ENCODE data around the gene CTNNBIP1.

CTNNBIP1 gene

GRCh38 chr1:9916452-9916851 lies 6.4 kb upstream of the CTNNBIP1 start:
- Histone ChIP-seq H3K36me3 (replicated peaks) (no peaks in the 10 kb centered on the region), H3K27ac (no peak overlapping the region), H3K4me3 (ENCODE audit: low read depth, low read length) (no peak overlapping the region), H3K27me3 (replicated peaks) (no peaks in the 10 kb centered on the region)
- no peak for TF ChIP-seq CTCF (IDR thresholded peaks at IDR 0.05; ENCODE audit: low read depth, low read length, missing control alignments)
- no peak for DNase-seq
- in situ Hi-C loops (cut with HindIII; ENCODE audit: low pct_ligation_motif_present, low sequenced_read_pairs) = no loop called here

GRCh38 chr1:9914610-9914937 lies 4.5 kb upstream of the CTNNBIP1 start:
- Histone ChIP-seq H3K36me3 (replicated peaks) (no peaks in the 10 kb centered on the region), H3K27ac (no peak overlapping the region), H3K4me3 (ENCODE audit: low read depth, low read length) (no peak overlapping the region), H3K27me3 (replicated peaks) (no peaks in the 10 kb centered on the region)
- in situ Hi-C loops (cut with HindIII; ENCODE audit: low pct_ligation_motif_present, low sequenced_read_pairs) = no loop called here
- DNase-seq = no peak
- TF ChIP-seq CTCF (IDR thresholded peaks at IDR 0.05; ENCODE audit: low read depth, low read length, missing control alignments) = peak; percentile 12

GRCh38 chr1:9912264-9912936 lies 2.3 kb upstream of the CTNNBIP1 start:
- H3K4me3 ChIP-seq (ENCODE audit: low read depth, low read length) = no peak overlapping the region
- no peaks in the 10 kb centered on the region for H3K27me3 ChIP-seq (replicated peaks)
- in situ Hi-C loops (cut with HindIII; ENCODE audit: low pct_ligation_motif_present, low sequenced_read_pairs) = no loop called here
- no peak for DNase-seq
- no peak for TF ChIP-seq CTCF (IDR thresholded peaks at IDR 0.05; ENCODE audit: low read depth, low read length, missing control alignments)
- H3K27ac ChIP-seq = no peak overlapping the region
- H3K36me3 ChIP-seq (replicated peaks) = no peaks in the 10 kb centered on the region

- Histone ChIP-seq H3K4me3 (ENCODE audit: low read depth, low read length) (peak overlapping the region; percentile 71), H3K36me3 (replicated peaks) (no peaks in the 10 kb centered on the region), H3K27me3 (replicated peaks) (no peaks in the 10 kb centered on the region), H3K27ac (peak overlapping the region; percentile 73)
- DNase-seq = peak; percentile 99
- in situ Hi-C loops (cut with HindIII; ENCODE audit: low pct_ligation_motif_present, low sequenced_read_pairs) = no loop called here
- TF ChIP-seq CTCF (IDR thresholded peaks at IDR 0.05; ENCODE audit: low read depth, low read length, missing control alignments) = no peak
These were observed 532 bp upstream of the CTNNBIP1 start for GRCh38 chr1:9910423-9911178.

- Histone ChIP-seq H3K27me3 (replicated peaks) (no peaks in the 10 kb centered on the region), H3K27ac (no peak overlapping the region), H3K4me3 (ENCODE audit: low read depth, low read length) (peak overlapping the region; percentile 77), H3K36me3 (replicated peaks) (no peaks in the 10 kb centered on the region)
- DNase-seq = no peak
- in situ Hi-C loops (cut with HindIII; ENCODE audit: low pct_ligation_motif_present, low sequenced_read_pairs) = no loop called here
- TF ChIP-seq CTCF (IDR thresholded peaks at IDR 0.05; ENCODE audit: low read depth, low read length, missing control alignments) = no peak
These were observed 629 bp downstream of the CTNNBIP1 start for GRCh38 chr1:9909234-9910046.

All from brain microvascular endothelial cell (primary cell).